Heart right ventricle (tissue), 16 donors: ENCODE data around the gene MIOS. TPM values are rescaled to one million over a fixed set of nuclear protein-coding genes. Genes with fewer than 3 reads are reported as not detected.

Experiments used
- ATAC-seq, 8 donors: fragments of 200-7000 bp; cut with Tn5 transposase; one replicate each; pipeline ENCODE4 v1.9.1; 2020; ENCODE audit warnings: mild to moderate bottlenecking in 8 of 8, moderate library complexity in 8 of 8, moderate number of reproducible peaks in 1 of 8
- DNase-seq, 2 donors: peaks; one replicate each; pipeline ENCODE4 v3.0.0-alpha.2; 2020
- H3K27ac ChIP-seq, 10 donors: fragments of 200-600 bp; sonication (generic) in 2 of 10; one replicate each; pipeline versions ENCODE4 v1.5.0 to v1.8.0; 2020 to 2022; ENCODE audit warnings: mild to moderate bottlenecking in 3 of 10
- H3K27me3 ChIP-seq, 7 donors: fragments of 200-600 bp; one replicate each; pipeline ENCODE4 v1.8.0; 2021 to 2022; ENCODE audit warnings: mild to moderate bottlenecking in 2 of 7
- H3K36me3 ChIP-seq, 9 donors: fragments of 200-600 bp; sonication (generic) in 1 of 9; one replicate each; pipeline versions ENCODE4 v1.5.0 to v1.8.0; 2020 to 2022; ENCODE audit warnings: mild to moderate bottlenecking in 2 of 9
- H3K4me1 ChIP-seq, 9 donors: fragments of 200-600 bp; sonication (generic) in 1 of 9; one replicate each; pipeline versions ENCODE4 v1.5.0 to v1.8.0; 2020 to 2022; ENCODE audit warnings: mild to moderate bottlenecking in 4 of 9
- H3K4me3 ChIP-seq, 10 donors: fragments of 200-600 bp; sonication (generic) in 2 of 10; one replicate each; pipeline versions ENCODE4 v1.5.0 to v1.8.0; 2020 to 2022; ENCODE audit warnings: mild to moderate bottlenecking in 7 of 10, moderate library complexity in 2 of 10
- H3K9me3 ChIP-seq, 11 donors: fragments of 200-600 bp in 10 of 11; sonication (generic) in 2 of 11; one replicate each; pipeline versions ENCODE4 v1.5.0 to v1.8.0; 2013 to 2022; ENCODE audit warnings: mild to moderate bottlenecking in 2 of 11, control low read depth in 1 of 11, moderate library complexity in 1 of 11
- WGBS, 2 donors: extraction: QIAGEN DNeasy Blood & Tissue Kit; methylation state at CpG; one replicate each; pipeline ENCODE4 v1.1.7; 2013; ENCODE audit warnings: inconsistent platforms in 1 of 2; 5-methylcytosine and 5-hydroxymethylcytosine counted together
- intact Hi-C, 10 donors: fragments of 100-400 bp; cut with DNase I; formaldehyde crosslinking; loops; one replicate each; pipeline versions ENCODE4 v1.11.1 to v1.14.2; 2022
- polyA plus RNA-seq, 2 donors: library from polyadenylated mRNA; stranded (reverse); fragments of 200-250 nt; gene quantifications; one replicate each; pipeline ENCODE4 v1.2.3, GENCODE V29; 2013
- total RNA-seq, 10 donors: library from RNA; stranded (reverse); fragmentation: NEBNext Ultra II Directional in 3 of 10; extraction: Animal tissue kit (Norgen Biotek cat#: 25700) in 3 of 10; gene quantifications; one replicate each; pipeline versions ENCODE4 v1.2.1 to v1.2.4, GENCODE V29; 2021 to 2023
- TF ChIP-seq, protein P1 (sequence below), 9 donors: fragments of 200-600 bp; sonication (generic) in 2 of 9; IDR thresholded peaks; one replicate each; pipeline versions ENCODE4 v1.5.0 to v1.8.0; 2021 to 2022; ENCODE audit warnings: antibody characterized with exemption in 9 of 9, mild to moderate bottlenecking in 5 of 9, moderate library complexity in 1 of 9
- donor health status: Arrhythmogenic right ventricular cardiomyopathy.
- donor health status: ischemic (EF 13 %, LVEDD 7.1; RV severe dilation, severe dysfunction).
- donor health status: healthy with polysubstance abuse.
- donor health status: DM: no; HTN: yes; CAD: no.
- donor health status: DM: no; HTN: no; CAD: no.
- donor health status: ischemic (EF 25% LVEDD 6.9; RV normal size, moderate dysfunction).
- donor health status: ischemic (EF 25% LVEDD 5.7; RV mildly dilated, moderate dysfunction).
- donor health status: healthy.
- donor health status: DM: yes; HTN: yes; CAD: no.
- donor health status: Ischemic cardiomyopathy.
- donor health status: ischemic (EF 35%, LVEDD 5.7; RV mildly dilated, moderate dysfunction).
- donor health status: nonischemic (EF 11% LVEDD 7.7; RV severe dilation, severe dysfunction).
- donor health status: DM: yes; HTN: yes; CAD: no.
- donor health status: PGD.
- donor health status: ischemic (EF 29% LVEDD 5.4; RV normal size, mild dysfunction).
- donor health status: nonischemic (EF 23%, LVEDD 6.1; RV moderate dilation, normal function).

Gene MIOS
- total and polyA plus RNA-seq, 12 donors: 8.9 to 28.8 (median 20.7) TPM

- no peaks in the 10 kb centered on the region for H3K9me3 ChIP-seq
- peak; percentile 96 to 99 for DNase-seq
- TF ChIP-seq, protein P1, sequence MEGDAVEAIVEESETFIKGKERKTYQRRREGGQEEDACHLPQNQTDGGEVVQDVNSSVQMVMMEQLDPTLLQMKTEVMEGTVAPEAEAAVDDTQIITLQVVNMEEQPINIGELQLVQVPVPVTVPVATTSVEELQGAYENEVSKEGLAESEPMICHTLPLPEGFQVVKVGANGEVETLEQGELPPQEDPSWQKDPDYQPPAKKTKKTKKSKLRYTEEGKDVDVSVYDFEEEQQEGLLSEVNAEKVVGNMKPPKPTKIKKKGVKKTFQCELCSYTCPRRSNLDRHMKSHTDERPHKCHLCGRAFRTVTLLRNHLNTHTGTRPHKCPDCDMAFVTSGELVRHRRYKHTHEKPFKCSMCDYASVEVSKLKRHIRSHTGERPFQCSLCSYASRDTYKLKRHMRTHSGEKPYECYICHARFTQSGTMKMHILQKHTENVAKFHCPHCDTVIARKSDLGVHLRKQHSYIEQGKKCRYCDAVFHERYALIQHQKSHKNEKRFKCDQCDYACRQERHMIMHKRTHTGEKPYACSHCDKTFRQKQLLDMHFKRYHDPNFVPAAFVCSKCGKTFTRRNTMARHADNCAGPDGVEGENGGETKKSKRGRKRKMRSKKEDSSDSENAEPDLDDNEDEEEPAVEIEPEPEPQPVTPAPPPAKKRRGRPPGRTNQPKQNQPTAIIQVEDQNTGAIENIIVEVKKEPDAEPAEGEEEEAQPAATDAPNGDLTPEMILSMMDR (IDR thresholded peaks at IDR 0.05): no peak
These were observed 73.8 kb downstream of the MIOS start, which contains the start of gene UMAD1 for GRCh38 chr7:7640221-7641128. Gene UMAD1 (plus strand): TSS chr7:7640752. CDS start chr7:7673372, 32,620 bp downstream.

DNA sequence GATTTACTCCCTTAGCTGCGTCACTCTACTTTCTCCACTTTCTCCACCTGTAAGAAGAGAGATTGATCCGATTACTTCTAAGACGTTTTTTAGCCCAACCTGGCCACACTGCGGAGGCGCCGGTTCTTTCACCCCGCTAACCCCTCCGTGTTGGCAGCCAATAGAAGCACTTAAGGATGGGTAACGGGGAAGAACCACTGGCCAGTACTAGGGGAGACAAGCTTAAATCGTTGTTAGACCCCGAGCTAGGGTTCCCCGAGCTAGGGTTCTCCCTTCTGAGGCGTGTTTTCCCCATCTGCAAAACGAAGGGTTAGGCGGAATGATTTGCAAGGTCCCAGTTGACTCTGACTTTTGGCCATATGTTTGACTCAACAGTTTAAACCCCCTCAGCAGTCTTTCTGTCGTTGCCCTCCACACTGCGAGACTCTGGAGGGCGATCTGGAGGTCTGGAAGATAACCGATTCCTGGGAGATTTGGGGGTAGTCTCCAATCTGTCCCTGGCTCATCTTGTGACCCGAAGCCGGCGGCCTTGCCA is 74.5 kb downstream of the MIOS start:
- peaks cover 2 to 28% (median 18%) of the 10 kb centered on the region in 9 donors for H3K4me1 ChIP-seq
- TF ChIP-seq, protein P1 (IDR thresholded peaks at IDR 0.05): no peak
- peaks cover 0 to 18% (median 0%) of the 10 kb centered on the region in 9 donors for H3K36me3 ChIP-seq
- intact Hi-C loops: loop anchor here in 3 of 10 donors (2.0 to 5.0 kb wide), 4 partner anchors 74 to 459 kb away; partner anchors contain the start of genes MIOS (in 2 of the 3), C1GALT1 (in 1 of the 3) and GLCCI1 (in 1 of the 3)
- peak in 4 of 8 donors; percentile 9 to 18 (median 11) for ATAC-seq
- peak overlapping the region; percentile 55 to 94 (median 86) for H3K27ac ChIP-seq
- no peaks in the 10 kb centered on the region for H3K27me3 ChIP-seq
- no peaks in the 10 kb centered on the region for H3K9me3 ChIP-seq
- peak in 1 of 2 donors; percentile 12 for DNase-seq
- WGBS, 2 donors: 4 to 7% methylated on average over 22 of the region's 22 CpGs
- peak overlapping the region; percentile 69 to 94 (median 78) for H3K4me3 ChIP-seq

More at GRCh38 chr7:7640221-7641128, 73.8 kb downstream of the MIOS start, which contains the start of gene UMAD1:
- peak within 1 kb of the TSS; percentile 69 to 94 (median 78) for H3K4me3 ChIP-seq
- WGBS, 2 donors: 0 to 1% methylated on average over 67 to 68 of the region's 68 CpGs
- peak; percentile 99 to 100 (median 100) for ATAC-seq
- intact Hi-C loops: loop anchor here in 3 of 10 donors (2.0 to 5.0 kb wide), 4 partner anchors 73 to 458 kb away; partner anchors contain the start of genes MIOS (in 2 of the 3), C1GALT1 (in 1 of the 3) and GLCCI1 (in 1 of the 3)
- H3K27ac ChIP-seq: peak within 1 kb of the TSS; percentile 55 to 94 (median 86)
- H3K36me3 ChIP-seq: peaks cover 0 to 23% (median 3%) of the 10 kb centered on the region in 9 donors
- H3K27me3 ChIP-seq: no peaks in the 10 kb centered on the region
- peaks cover 2 to 28% (median 18%) of the 10 kb centered on the region in 9 donors for H3K4me1 ChIP-seq

DNA sequence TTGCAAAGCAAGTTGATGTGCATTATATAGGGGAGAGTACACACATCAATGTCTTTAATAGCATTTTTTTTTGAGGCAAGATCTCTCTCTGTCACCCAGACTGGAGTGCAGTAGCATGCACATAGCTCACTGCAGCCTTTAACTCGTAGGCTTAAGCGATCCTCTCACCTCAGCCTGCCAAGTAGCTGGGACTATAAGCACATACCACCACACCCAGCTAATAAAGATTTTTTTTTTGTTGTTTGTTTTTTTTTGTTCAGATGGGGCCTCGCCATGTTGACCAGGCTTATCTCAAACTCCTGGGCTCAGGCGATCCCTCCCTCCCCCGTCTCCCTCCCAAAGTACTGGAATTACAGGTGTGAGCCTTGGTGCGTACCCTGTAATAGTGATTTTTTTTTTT is 75.4 kb downstream of the MIOS start:
- no peak for ATAC-seq
- 85 to 88% methylated on average over 6 of the region's 6 CpGs for WGBS, 2 donors
- TF ChIP-seq, protein P1 (IDR thresholded peaks at IDR 0.05): no peak
- DNase-seq: no peak
- H3K36me3 ChIP-seq: peaks cover 0 to 10% (median 0%) of the 10 kb centered on the region in 9 donors
- H3K9me3 ChIP-seq: peaks cover 0 to 6% (median 0%) of the 10 kb centered on the region in 11 donors
- H3K4me1 ChIP-seq: peaks cover 2 to 28% (median 18%) of the 10 kb centered on the region in 9 donors
- H3K27ac ChIP-seq: no peak overlapping the region
- intact Hi-C loops: loop anchor here in 2 of 10 donors (5.0 kb wide), 3 partner anchors 75 to 460 kb away; partner anchors contain the start of genes C1GALT1 (in 1 of the 2), GLCCI1 (in 1 of the 2) and MIOS (in 1 of the 2)
- H3K4me3 ChIP-seq: peak overlapping the region in 5 of 10 donors; percentile 72 to 94 (median 79)
- H3K27me3 ChIP-seq: no peaks in the 10 kb centered on the region
